ENCODE data around the gene HEPHL1.

HEPHL1 gene

GRCh38 chr11:94023856-94024255 lies 2.7 kb downstream of the HEPHL1 start:
- FAIRE-seq = no peak

DNA sequence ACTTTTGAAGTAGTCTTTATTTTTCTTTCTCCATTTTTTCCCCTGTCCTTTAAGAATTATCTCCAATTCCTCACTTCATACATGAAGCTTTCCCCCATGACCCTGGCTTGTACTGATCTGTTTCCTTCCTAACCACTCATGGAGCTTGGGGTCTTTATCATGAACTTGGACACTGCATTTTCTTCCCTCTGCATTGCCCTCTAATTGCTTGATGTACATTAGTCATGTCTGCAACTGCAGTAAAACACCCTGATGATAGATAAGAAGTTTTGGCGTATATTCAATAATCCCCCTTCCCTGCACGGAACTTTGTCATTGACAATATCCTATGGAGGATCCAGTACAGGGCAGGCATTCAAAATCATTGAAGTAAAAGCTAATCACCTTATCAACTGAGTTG lies 3.4 kb downstream of the HEPHL1 start:
- FAIRE-seq = no peak

- FAIRE-seq = no peak
These were observed 4.7 kb downstream of the HEPHL1 start for GRCh38 chr11:94025690-94026394.

GRCh38 chr11:94027210-94027609 lies 6.1 kb downstream of the HEPHL1 start:
- FAIRE-seq = no peak

GRCh38 chr11:94028436-94028835 lies 7.3 kb downstream of the HEPHL1 start:
- FAIRE-seq = no peak

- FAIRE-seq = no peak
These were observed 8.9 kb downstream of the HEPHL1 start for GRCh38 chr11:94030059-94030458.

- no peak for FAIRE-seq
These were observed 10.5 kb downstream of the HEPHL1 start for GRCh38 chr11:94031625-94032024.

- FAIRE-seq = no peak
These were observed 10.9 kb downstream of the HEPHL1 start for GRCh38 chr11:94032066-94032465.

DNA sequence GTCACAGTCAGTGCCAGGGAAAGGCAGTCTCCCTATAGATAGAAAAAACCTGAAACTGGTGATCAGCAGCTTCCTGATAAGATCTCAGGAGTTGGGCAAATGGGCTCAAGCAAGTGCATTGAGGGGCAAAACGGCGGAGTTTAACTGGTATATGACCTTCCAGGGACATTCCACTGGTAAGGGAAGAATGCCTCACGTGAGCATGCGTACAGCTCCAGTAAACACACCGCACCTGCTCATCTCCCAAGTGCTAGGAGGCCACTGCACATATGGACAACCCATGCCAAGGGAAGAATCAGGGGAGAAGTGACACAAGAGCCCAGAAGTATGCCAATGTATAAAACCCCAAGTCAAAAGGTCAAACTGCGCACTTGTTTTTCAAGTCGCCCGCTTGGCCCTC lies 11.6 kb downstream of the HEPHL1 start:
- FAIRE-seq = no peak

- no peak for FAIRE-seq
These were observed 13.1 kb downstream of the HEPHL1 start for GRCh38 chr11:94034207-94034606.

DNA sequence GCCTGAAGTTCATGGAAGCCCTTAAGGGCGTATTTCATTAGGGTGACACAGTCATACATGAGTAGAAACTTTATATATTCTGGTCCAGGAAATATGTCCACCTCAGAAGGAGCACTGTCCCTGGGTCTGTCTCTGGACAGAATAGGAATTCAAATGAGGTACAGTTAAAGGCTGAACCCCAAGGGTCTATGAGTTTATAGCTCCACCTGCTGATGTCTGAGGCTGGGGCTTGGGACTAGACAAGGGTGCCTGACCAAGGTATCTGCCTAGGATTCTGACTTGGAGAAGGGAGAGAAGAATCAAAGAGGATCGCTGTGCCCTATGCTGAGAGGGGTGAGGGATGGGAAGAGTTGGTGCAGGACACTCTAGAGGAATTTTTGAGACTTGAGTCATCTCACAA lies 14.9 kb downstream of the HEPHL1 start:
- no peak for FAIRE-seq

DNA sequence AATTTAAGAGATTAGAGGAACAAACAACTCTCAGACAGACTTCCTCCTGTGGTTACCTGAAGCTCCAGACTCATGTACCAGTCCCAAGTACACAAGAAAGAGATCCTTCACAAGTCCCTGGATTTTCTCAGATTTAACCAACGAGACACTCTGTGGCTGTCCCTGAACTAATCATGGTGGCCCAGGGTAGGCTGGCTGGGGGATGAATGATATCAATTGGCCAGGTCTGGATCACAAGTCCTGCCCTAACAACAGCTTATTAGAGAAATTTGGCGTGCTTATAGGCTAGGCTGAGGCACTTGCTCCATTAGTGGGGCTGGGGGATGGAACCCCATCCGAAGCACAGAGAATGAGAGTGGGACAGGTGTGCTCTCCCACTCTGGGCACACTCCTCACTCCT lies 22.1 kb downstream of the HEPHL1 start:
- no peak for FAIRE-seq

GRCh38 chr11:94046796-94047195 lies 25.6 kb downstream of the HEPHL1 start:
- FAIRE-seq = no peak

GRCh38 chr11:94048032-94048709 lies 27.0 kb downstream of the HEPHL1 start:
- FAIRE-seq = no peak

DNA sequence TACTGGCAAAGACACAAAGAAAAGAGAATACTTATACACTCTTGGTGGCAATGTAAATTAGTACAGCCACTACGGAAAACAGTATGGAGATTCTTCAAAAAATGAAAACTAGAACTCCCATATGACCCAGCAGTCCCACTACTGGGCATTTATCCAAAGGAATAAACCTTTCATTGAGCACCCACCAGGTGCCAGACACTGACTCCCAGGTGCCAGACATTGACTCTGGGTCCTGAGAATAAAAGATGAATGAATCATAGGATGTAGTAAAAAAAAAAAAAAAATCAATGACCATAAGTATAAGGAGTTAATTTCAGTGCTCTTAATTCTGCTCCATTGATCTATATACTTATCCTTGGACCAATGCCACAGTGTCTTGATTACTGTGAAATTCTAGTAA lies 28.2 kb downstream of the HEPHL1 start:
- FAIRE-seq = no peak

- FAIRE-seq = no peak
These were observed 37.5 kb downstream of the HEPHL1 start for GRCh38 chr11:94058630-94059029.

- no peak for FAIRE-seq
These were observed 37.9 kb downstream of the HEPHL1 start for GRCh38 chr11:94059065-94059464.

- FAIRE-seq = no peak
These were observed 39.2 kb downstream of the HEPHL1 start for GRCh38 chr11:94060401-94060800.

DNA sequence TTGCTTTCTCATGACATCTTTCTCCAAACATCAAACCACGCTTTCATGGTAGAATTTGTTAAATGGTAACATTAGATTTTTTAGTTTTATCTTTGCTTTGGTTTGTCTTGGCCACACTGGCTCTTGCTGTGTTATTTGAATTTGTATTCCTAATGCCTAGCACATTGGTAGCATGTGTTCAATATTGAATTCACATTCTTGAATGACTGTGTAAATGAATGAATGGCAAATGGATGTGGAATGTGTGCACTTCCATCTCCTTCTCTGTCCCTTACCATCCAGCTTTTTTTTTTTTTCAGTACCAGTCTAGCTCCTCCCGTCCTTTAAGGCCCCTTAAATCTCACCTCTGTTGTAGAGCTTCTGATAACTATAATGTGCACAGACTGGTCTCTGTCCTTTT lies 41.2 kb downstream of the HEPHL1 start:
- FAIRE-seq = no peak

GRCh38 chr11:94066901-94067429 lies 45.8 kb downstream of the HEPHL1 start:
- FAIRE-seq = no peak

- no peak for FAIRE-seq
These were observed 47.6 kb downstream of the HEPHL1 start for GRCh38 chr11:94068764-94069163.

GRCh38 chr11:94077552-94078293 lies 56.6 kb downstream of the HEPHL1 start:
- no peak for FAIRE-seq

- FAIRE-seq = no peak
These were observed 63.0 kb downstream of the HEPHL1 start for GRCh38 chr11:94084164-94084563.

GRCh38 chr11:94088906-94089305 lies 67.8 kb downstream of the HEPHL1 start:
- FAIRE-seq = no peak

Data from endometrium (tissue), 2 donors.